Right lobe of liver (tissue), 6 donors: ENCODE measurements around the gene APRT. TPM values are rescaled to one million over a fixed set of nuclear protein-coding genes. Genes with fewer than 3 reads are reported as not detected.

Source experiments
- ATAC-seq, 4 donors: fragments of 200-7000 bp; cut with Tn5 transposase; one replicate each; pipeline ENCODE4 v1.9.1; 2020; ENCODE audit warnings: mild to moderate bottlenecking in 4 of 4, moderate library complexity in 4 of 4
- DNase-seq, 3 donors: peaks; one replicate each; pipeline ENCODE4 v3.0.0-alpha.2; 2020
- H3K27ac ChIP-seq, 3 donors: fragments of 200-600 bp; one replicate each; pipeline ENCODE4 v1.8.0; 2022
- H3K27me3 ChIP-seq, 2 donors: fragments of 200-600 bp; one replicate each; pipeline ENCODE4 v1.8.0; 2022
- H3K36me3 ChIP-seq, 4 donors: fragments of 200-600 bp; sonication (generic) in 1 of 4; one replicate each; pipeline versions ENCODE4 v1.5.1 to v1.8.0; 2017 to 2022; ENCODE audit warnings: control low read depth in 1 of 4
- H3K4me1 ChIP-seq, 4 donors: fragments of 200-600 bp; sonication (generic) in 1 of 4; one replicate each; pipeline versions ENCODE4 v1.5.1 to v1.8.0; 2017 to 2022; ENCODE audit warnings: control low read depth in 1 of 4
- H3K4me3 ChIP-seq, 3 donors: fragments of 200-600 bp; one replicate each; pipeline ENCODE4 v1.8.0; 2022
- H3K9me3 ChIP-seq, 4 donors: fragments of 200-600 bp; sonication (generic) in 1 of 4; one replicate each; pipeline versions ENCODE4 v1.5.1 to v1.8.0; 2017 to 2022; ENCODE audit warnings: control low read depth in 1 of 4
- POLR2A ChIP-seq: fragments of 450-650 bp; IDR thresholded peaks from one replicate; pipeline ENCODE4 v1.6.1; 2017; ENCODE audit warnings: antibody characterized with exemption, mild to moderate bottlenecking
- WGBS: methylation state at CpG from one replicate; pipeline ENCODE4 v1.1.6; 2018; ENCODE audit warnings: low coverage, low lambda C conversion rate; ENCODE audit not compliant: insufficient coverage; ENCODE audit errors: missing lambda C conversion rate; 5-methylcytosine and 5-hydroxymethylcytosine counted together
- intact Hi-C, 2 donors: fragments of 100-400 bp; cut with DNase I; formaldehyde crosslinking; loops; one replicate each; pipeline versions ENCODE4 v1.11.2 to v1.14.1; 2022
- total RNA-seq, 6 experiments: library from RNA; depleted of rRNA in 2 of 6; stranded (reverse); fragments of >200 nt in 2 of 6; fragmentation: NEBNext Ultra II Directional in 3 of 6; extraction: Animal tissue kit (Norgen Biotek cat#: 25700) in 3 of 6; gene quantifications; one replicate each; pipeline versions ENCODE4 v1.1.0 to v1.2.4, GENCODE V29; 2016 to 2023
- TF ChIP-seq, protein P1 (sequence below), 4 donors: fragments of 200-600 bp in 3 of 4; fragments of 450-650 bp in 1 of 4; IDR thresholded peaks; one replicate each; pipeline versions ENCODE4 v1.5.1 to v1.8.0; 2016 to 2022; ENCODE audit warnings: antibody characterized with exemption in 4 of 4, mild to moderate bottlenecking in 2 of 4
- donor health status: DM: no; HTN: yes; CAD: no.
- donor health status: DM: no; HTN: no; CAD: no.
- donor health status: DM: no; HTN: no; CAD: no.
- donor health status: DM: no; HTN: yes; CAD: no.
- donor health status: DM: no; HTN: yes; CAD: no.

The APRT gene
- total RNA-seq, 6 experiments from 2014 or later: 61.4 to 120 (median 74.1) TPM

GRCh38 chr16:88822281-88823040 lies 10.7 kb upstream of the APRT start:
- WGBS: 100% methylated on average over 1 of the region's 24 CpGs
- H3K9me3 ChIP-seq: no peaks in the 10 kb centered on the region
- H3K4me1 ChIP-seq: no peaks in the 10 kb centered on the region
- no peak overlapping the region for H3K4me3 ChIP-seq
- intact Hi-C loops: no loop called here
- no peak overlapping the region for H3K27ac ChIP-seq
- ATAC-seq (no peak), DNase-seq (no peak)
- TF ChIP-seq POLR2A: no peak
- TF ChIP-seq, protein P1, sequence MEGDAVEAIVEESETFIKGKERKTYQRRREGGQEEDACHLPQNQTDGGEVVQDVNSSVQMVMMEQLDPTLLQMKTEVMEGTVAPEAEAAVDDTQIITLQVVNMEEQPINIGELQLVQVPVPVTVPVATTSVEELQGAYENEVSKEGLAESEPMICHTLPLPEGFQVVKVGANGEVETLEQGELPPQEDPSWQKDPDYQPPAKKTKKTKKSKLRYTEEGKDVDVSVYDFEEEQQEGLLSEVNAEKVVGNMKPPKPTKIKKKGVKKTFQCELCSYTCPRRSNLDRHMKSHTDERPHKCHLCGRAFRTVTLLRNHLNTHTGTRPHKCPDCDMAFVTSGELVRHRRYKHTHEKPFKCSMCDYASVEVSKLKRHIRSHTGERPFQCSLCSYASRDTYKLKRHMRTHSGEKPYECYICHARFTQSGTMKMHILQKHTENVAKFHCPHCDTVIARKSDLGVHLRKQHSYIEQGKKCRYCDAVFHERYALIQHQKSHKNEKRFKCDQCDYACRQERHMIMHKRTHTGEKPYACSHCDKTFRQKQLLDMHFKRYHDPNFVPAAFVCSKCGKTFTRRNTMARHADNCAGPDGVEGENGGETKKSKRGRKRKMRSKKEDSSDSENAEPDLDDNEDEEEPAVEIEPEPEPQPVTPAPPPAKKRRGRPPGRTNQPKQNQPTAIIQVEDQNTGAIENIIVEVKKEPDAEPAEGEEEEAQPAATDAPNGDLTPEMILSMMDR (IDR thresholded peaks at IDR 0.05): no peak
- peaks cover 0 to 2% (median 0%) of the 10 kb centered on the region in 4 donors for H3K36me3 ChIP-seq
- H3K27me3 ChIP-seq: no peaks in the 10 kb centered on the region

DNA sequence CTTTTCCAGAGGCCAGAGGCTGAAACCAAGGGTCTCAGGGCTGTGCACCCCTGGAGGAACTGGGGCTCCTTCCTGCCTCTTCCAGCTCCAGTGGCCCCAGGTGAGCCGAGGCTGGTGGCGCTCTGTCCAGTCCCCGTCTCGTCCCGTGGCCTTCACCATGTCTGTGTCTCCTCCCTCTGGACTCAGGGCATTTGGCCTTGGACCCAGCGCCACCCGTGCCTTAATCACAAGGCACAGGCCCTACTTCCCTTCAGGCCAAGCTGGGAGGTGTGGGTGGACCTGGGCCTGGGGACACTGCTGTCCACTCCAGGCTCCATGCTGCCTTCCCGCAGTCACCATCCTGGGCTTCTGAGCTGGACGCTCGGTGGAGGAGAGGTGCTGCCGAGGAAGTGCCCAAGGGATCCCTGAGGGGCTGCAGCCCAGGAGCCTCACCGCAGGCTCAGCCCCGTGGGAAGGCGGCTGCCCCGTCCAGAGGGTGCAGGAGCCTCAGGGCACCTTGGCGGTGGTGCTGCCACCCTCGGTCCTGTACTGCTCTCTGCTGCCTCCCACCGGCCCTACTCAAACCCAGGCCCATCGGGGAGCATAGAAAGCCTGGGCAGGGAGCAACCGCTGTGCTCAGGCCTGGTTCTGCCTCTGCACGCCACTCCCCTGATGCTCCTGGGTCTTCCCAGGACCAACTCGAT lies 9.6 kb upstream of the APRT start:
- no peaks in the 10 kb centered on the region for H3K9me3 ChIP-seq
- peaks cover 0 to 2% (median 0%) of the 10 kb centered on the region in 4 donors for H3K36me3 ChIP-seq
- DNase-seq: no peak
- H3K4me3 ChIP-seq: no peak overlapping the region
- WGBS: 50% methylated on average over 1 of the region's 22 CpGs
- no peak overlapping the region for H3K27ac ChIP-seq
- intact Hi-C loops: no loop called here
- ATAC-seq: peak in 1 of 4 donors; percentile 11
- no peak for TF ChIP-seq POLR2A
- TF ChIP-seq, protein P1 (IDR thresholded peaks at IDR 0.05): no peak
- H3K27me3 ChIP-seq: no peaks in the 10 kb centered on the region
- no peaks in the 10 kb centered on the region for H3K4me1 ChIP-seq

- no peaks in the 10 kb centered on the region for H3K4me1 ChIP-seq
- peaks cover 0 to 2% (median 0%) of the 10 kb centered on the region in 4 donors for H3K36me3 ChIP-seq
- H3K9me3 ChIP-seq: no peaks in the 10 kb centered on the region
- intact Hi-C loops: no loop called here
- H3K27ac ChIP-seq: no peak overlapping the region
- 71% methylated on average over 2 of the region's 20 CpGs for WGBS
- no peak overlapping the region for H3K4me3 ChIP-seq
- ATAC-seq: no peak
- H3K27me3 ChIP-seq: no peaks in the 10 kb centered on the region
- TF ChIP-seq, protein P1 (IDR thresholded peaks at IDR 0.05): no peak
- TF ChIP-seq POLR2A: no peak
- no peak for DNase-seq
Observed at GRCh38 chr16:88820385-88821025, 8.8 kb upstream of the APRT start.

GRCh38 chr16:88819126-88819525 lies 7.4 kb upstream of the APRT start:
- peaks cover 0 to 2% (median 0%) of the 10 kb centered on the region in 4 donors for H3K36me3 ChIP-seq
- H3K9me3 ChIP-seq: no peaks in the 10 kb centered on the region
- no peaks in the 10 kb centered on the region for H3K27me3 ChIP-seq
- WGBS: 90% methylated on average over 6 of the region's 16 CpGs
- no peak overlapping the region for H3K4me3 ChIP-seq
- TF ChIP-seq POLR2A: no peak
- TF ChIP-seq, protein P1 (IDR thresholded peaks at IDR 0.05): no peak
- intact Hi-C loops: loop anchor here in 1 of 2 donors (10.0 kb wide), 2 partner anchors 46 to 346 kb away; partner anchors contain the start of gene PABPN1L
- DNase-seq (no peak), ATAC-seq (no peak)
- no peak overlapping the region for H3K27ac ChIP-seq
- H3K4me1 ChIP-seq: no peaks in the 10 kb centered on the region
